ENCODE results near the gene SLC39A11. TPM values are rescaled to one million over a fixed set of nuclear protein-coding genes. Genes with fewer than 3 reads are reported as not detected.
"Not testable (repeated sequence)": the region's sequence is repeated elsewhere in the genome, so short reads cannot be mapped to it uniquely, and the experiment has no call there.

Gene SLC39A11
- total RNA-seq, 2 experiments from 2014 or later: 9.7 to 12.2 TPM

DNA sequence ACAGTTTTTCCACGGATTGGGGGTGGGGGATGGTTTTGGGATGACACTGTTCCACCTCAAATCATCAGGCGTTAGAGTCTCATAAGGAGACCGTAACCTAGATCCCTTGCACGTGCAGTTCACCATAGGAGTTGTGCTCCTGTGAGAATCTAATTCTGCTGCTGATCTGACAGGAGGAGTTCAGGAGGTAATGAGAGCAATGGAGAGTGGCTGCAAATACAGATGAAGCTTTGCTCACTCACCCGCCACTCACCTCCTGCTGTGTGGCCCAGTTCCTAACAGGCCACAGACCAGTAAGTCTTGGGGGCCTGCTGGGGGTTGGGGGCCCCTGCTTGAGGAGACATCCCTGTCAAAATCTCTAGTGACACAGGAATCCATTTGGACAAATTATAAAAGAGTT is 29.8 kb downstream of the SLC39A11 start:
- POLR2A ChIA-PET: no interaction called here
- no peak for ATAC-seq (ENCODE audit: poor library complexity)
- Histone ChIP-seq H3K27ac (ENCODE audit: low read depth in 1 of 2, low read length in 2 of 2) (no peak overlapping the region), H3K9me3 (ENCODE audit: control insufficient read depth in 1 of 2, insufficient read depth in 1 of 2, low read length in 2 of 2) (no peaks in the 10 kb centered on the region), H3K4me3 (ENCODE audit: low read length) (no peak overlapping the region), H3K4me1 (ENCODE audit: insufficient read depth, low read length) (no peaks in the 10 kb centered on the region), H3K36me3 (ENCODE audit: insufficient read depth, low read length) (no peaks in the 10 kb centered on the region), H3K27me3 (ENCODE audit: control insufficient read depth in 1 of 2, insufficient read depth in 2 of 2, low read length in 2 of 2) (no peaks in the 10 kb centered on the region)
- peaks cover 15% of the 10 kb centered on the region for H3K4me1 Mint-ChIP-seq (ENCODE audit: low read depth)
- H3K36me3 Mint-ChIP-seq (ENCODE audit: low read depth): peaks cover 3% of the 10 kb centered on the region
- intact Hi-C loops (cut with DNase I, micrococcal nuclease): no loop called here
- DNase-seq: no peak
- no peak overlapping the region for H3K27ac Mint-ChIP-seq
- no peak overlapping the region for H3K4me3 Mint-ChIP-seq
- H3K9me3 Mint-ChIP-seq: no peaks in the 10 kb centered on the region
- TF ChIP-seq, protein P1, sequence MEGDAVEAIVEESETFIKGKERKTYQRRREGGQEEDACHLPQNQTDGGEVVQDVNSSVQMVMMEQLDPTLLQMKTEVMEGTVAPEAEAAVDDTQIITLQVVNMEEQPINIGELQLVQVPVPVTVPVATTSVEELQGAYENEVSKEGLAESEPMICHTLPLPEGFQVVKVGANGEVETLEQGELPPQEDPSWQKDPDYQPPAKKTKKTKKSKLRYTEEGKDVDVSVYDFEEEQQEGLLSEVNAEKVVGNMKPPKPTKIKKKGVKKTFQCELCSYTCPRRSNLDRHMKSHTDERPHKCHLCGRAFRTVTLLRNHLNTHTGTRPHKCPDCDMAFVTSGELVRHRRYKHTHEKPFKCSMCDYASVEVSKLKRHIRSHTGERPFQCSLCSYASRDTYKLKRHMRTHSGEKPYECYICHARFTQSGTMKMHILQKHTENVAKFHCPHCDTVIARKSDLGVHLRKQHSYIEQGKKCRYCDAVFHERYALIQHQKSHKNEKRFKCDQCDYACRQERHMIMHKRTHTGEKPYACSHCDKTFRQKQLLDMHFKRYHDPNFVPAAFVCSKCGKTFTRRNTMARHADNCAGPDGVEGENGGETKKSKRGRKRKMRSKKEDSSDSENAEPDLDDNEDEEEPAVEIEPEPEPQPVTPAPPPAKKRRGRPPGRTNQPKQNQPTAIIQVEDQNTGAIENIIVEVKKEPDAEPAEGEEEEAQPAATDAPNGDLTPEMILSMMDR (IDR thresholded peaks at IDR 0.05): no peak
- no peaks in the 10 kb centered on the region for H3K27me3 Mint-ChIP-seq
- CTCF ChIA-PET: no interaction called here

DNA sequence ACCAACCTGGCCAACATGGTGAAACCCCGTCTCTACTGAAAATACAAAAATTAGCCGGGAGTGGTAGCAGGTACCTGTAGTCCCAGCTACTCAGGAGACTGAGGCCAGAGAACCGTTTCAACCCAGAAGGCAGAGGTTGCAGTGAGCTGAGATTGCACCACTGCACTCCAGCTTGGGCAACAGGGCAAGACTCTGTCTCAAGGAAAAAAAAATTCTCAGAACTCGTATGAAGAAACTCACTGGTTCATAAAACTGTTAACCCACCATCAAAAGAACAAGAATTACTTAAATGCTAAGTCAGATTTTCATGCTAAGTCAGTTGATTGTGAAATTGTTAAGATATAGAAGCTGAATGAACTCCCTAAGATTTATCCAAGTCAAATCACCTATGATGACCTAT is 31.3 kb downstream of the SLC39A11 start:
- no peak overlapping the region for H3K27ac ChIP-seq (ENCODE audit: low read depth in 1 of 2, low read length in 2 of 2)
- H3K4me3 ChIP-seq (ENCODE audit: low read length): no peak overlapping the region
- no peak overlapping the region for H3K27ac Mint-ChIP-seq
- no peaks in the 10 kb centered on the region for H3K4me1 ChIP-seq (ENCODE audit: insufficient read depth, low read length)
- POLR2A ChIA-PET: no interaction called here
- no peaks in the 10 kb centered on the region for H3K27me3 ChIP-seq (ENCODE audit: control insufficient read depth in 1 of 2, insufficient read depth in 2 of 2, low read length in 2 of 2)
- no peak overlapping the region for H3K4me3 Mint-ChIP-seq
- H3K36me3 ChIP-seq (ENCODE audit: insufficient read depth, low read length): no peaks in the 10 kb centered on the region
- no peaks in the 10 kb centered on the region for H3K9me3 ChIP-seq (ENCODE audit: control insufficient read depth in 1 of 2, insufficient read depth in 1 of 2, low read length in 2 of 2)
- intact Hi-C loops (cut with DNase I, micrococcal nuclease): no loop called here
- H3K9me3 Mint-ChIP-seq: no peaks in the 10 kb centered on the region
- no peaks in the 10 kb centered on the region for H3K36me3 Mint-ChIP-seq (ENCODE audit: low read depth)
- H3K27me3 Mint-ChIP-seq: no peaks in the 10 kb centered on the region
- CTCF ChIA-PET: no interaction called here
- peaks cover 12% of the 10 kb centered on the region for H3K4me1 Mint-ChIP-seq (ENCODE audit: low read depth)
- TF ChIP-seq, protein P1 (IDR thresholded peaks at IDR 0.05): no peak
- ATAC-seq (ENCODE audit: poor library complexity) (no peak), DNase-seq (no peak)

DNA sequence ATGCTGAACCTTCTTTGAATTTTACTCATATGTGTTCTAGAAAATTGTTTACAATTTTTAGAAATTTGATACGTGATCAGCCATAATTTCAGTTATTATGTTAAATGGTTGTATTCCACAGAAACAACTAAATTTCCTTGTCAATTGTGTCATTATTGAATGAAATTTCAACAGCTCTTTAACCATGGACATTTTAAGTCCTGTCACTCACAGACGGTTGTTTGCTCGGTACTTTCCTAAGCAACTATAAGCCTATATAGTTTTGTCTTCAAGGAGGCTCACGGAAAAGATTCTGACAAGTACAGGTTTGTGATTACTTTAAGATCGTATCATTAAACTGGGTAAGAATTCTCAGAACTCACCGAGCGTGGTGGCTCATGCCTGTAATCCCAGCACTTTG is 31.8 kb downstream of the SLC39A11 start:
- H3K27me3 ChIP-seq (ENCODE audit: control insufficient read depth in 1 of 2, insufficient read depth in 2 of 2, low read length in 2 of 2): no peaks in the 10 kb centered on the region
- H3K27me3 Mint-ChIP-seq: no peaks in the 10 kb centered on the region
- no peak overlapping the region for H3K4me3 Mint-ChIP-seq
- no peaks in the 10 kb centered on the region for H3K9me3 Mint-ChIP-seq
- ATAC-seq (ENCODE audit: poor library complexity): no peak
- POLR2A ChIA-PET: no interaction called here
- H3K36me3 Mint-ChIP-seq (ENCODE audit: low read depth): no peaks in the 10 kb centered on the region
- no peaks in the 10 kb centered on the region for H3K36me3 ChIP-seq (ENCODE audit: insufficient read depth, low read length)
- intact Hi-C loops (cut with DNase I, micrococcal nuclease): no loop called here
- H3K4me1 Mint-ChIP-seq (ENCODE audit: low read depth): peaks cover 10% of the 10 kb centered on the region
- no peak overlapping the region for H3K4me3 ChIP-seq (ENCODE audit: low read length)
- CTCF ChIA-PET: no interaction called here
- no peak overlapping the region for H3K27ac Mint-ChIP-seq
- no peak overlapping the region for H3K27ac ChIP-seq (ENCODE audit: low read depth in 1 of 2, low read length in 2 of 2)
- no peaks in the 10 kb centered on the region for H3K9me3 ChIP-seq (ENCODE audit: control insufficient read depth in 1 of 2, insufficient read depth in 1 of 2, low read length in 2 of 2)
- TF ChIP-seq, protein P1 (IDR thresholded peaks at IDR 0.05): no peak
- H3K4me1 ChIP-seq (ENCODE audit: insufficient read depth, low read length): no peaks in the 10 kb centered on the region
- DNase-seq: no peak

DNA sequence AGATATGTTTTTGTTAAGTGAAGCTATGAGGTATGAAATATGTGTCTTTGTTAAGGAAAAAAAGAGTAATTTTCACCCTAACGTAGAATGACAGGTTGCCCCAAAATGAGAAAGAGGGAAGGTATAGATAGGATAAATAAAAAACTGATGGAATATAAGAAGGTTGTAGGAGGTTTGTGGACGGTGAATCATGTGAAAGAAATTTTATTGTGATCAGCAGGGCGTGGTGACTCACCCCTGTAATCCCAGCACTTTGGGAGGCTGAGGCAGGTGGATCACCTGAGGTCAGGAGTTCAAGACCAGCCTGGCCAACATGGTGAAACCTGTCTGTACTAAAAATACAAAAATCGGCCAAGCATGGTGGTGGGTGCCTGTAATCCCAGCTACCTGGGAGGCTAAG is 32.8 kb downstream of the SLC39A11 start:
- H3K27me3 ChIP-seq (ENCODE audit: control insufficient read depth in 1 of 2, insufficient read depth in 2 of 2, low read length in 2 of 2); CTCF ChIA-PET; H3K36me3 ChIP-seq (ENCODE audit: insufficient read depth, low read length); H3K4me3 Mint-ChIP-seq; H3K27me3 Mint-ChIP-seq; H3K36me3 Mint-ChIP-seq (ENCODE audit: low read depth); ATAC-seq (ENCODE audit: poor library complexity); H3K9me3 ChIP-seq (ENCODE audit: control insufficient read depth in 1 of 2, insufficient read depth in 1 of 2, low read length in 2 of 2); H3K27ac Mint-ChIP-seq; DNase-seq; POLR2A ChIA-PET; H3K4me1 ChIP-seq (ENCODE audit: insufficient read depth, low read length); H3K4me3 ChIP-seq (ENCODE audit: low read length); H3K27ac ChIP-seq (ENCODE audit: low read depth in 1 of 2, low read length in 2 of 2); intact Hi-C loops (cut with DNase I, micrococcal nuclease); H3K4me1 Mint-ChIP-seq (ENCODE audit: low read depth); H3K9me3 Mint-ChIP-seq: not testable (repeated sequence)
